HG02759 (cell line): ENCODE results near the gene XPC.
A peak's percentile ranks its signal among the peaks of the same experiment; 100 is the strongest.

Experiments
- ATAC-seq: cut with Tn5 transposase; IDR thresholded peaks from one replicate; pipeline ENCODE4 v1.9.1; 2021; ENCODE audit warnings: mild to moderate bottlenecking, moderate library complexity; ENCODE audit not compliant: unreplicated experiment

XPC gene

DNA sequence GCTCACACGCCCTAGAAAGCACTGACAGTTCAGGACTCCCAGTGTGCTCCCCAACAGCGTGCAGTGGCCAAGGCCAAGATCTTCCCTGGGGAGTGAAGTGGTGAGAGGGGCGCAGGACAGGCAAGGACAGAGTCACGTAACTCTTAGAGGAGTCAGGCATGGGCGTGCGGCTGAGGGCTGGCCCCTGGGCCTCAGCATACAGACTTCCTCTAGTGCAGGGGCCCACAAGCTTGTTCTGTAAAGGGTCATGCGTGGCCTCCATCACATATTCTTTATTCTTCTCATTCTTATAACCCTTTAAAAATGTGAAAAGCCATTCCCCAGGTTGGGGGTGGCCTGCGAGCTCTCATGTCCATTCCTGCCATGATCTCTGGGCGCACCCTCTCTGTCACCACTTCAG is 28.3 kb downstream of the XPC start:
- no peak for ATAC-seq

DNA sequence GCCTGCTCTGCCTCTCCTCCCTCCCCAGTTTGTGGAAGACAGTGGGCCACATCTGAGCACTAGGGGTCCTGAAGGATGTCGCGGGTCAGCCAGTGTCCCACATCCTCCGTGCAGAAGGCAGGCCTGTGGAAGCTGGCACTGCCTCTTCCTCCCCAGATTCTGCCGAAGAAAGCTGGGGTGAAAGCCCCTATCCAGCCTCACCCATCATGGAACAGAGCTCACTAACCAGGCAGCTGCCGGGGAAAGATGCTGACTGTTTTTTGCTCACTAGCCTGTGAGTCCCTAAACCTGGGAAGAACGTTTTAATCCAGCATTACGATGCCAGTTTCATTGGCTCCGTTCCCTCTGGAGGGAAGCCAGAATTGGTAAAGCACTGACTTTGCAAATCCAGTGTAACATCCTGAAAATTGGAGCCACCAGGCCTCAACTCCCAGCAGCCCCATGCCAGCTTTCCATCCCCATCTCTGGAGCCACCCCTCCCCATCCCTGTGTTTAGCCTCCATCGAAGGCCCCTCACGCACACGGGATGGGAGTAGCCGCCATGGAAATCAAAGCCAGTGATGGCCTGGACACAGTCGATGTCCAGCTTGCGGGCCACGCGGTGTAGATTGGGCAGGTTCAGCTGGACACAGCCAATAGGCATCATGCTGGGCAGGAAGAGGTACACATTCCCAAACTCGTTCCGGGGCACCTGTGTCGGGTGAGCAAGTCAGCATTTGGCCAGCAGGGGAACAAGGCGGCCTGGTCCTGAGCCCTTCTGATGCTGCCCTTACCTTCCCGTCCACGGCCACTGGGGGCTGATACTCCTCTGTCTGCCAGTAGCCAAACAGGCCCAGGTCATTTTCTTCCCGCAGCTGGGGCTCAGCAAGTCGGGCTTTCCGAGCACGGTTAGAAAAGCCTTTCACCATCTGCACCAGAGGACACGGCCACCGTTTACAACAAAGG is 30.1 kb downstream of the XPC start:
- ATAC-seq: no peak

DNA sequence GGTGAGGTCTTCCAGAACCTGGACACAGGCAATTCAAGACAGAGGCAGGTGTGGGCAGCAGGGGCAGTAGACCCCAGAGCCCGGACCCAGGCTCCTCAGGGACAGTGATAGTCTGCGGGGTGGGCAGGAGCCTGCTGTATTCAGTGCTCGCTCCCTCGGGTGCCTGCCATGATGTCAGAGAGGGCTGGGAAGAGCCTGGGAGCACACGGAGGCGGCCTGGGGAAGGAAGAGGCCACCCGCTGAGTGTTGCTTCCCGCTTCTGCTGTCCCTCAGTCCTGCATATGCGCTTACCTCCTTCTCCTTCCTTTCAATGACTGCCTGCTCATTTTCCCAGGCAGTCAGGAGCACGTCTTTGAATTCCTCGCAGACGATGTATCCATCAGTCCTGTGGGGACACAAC is 30.8 kb downstream of the XPC start:
- no peak for ATAC-seq

DNA sequence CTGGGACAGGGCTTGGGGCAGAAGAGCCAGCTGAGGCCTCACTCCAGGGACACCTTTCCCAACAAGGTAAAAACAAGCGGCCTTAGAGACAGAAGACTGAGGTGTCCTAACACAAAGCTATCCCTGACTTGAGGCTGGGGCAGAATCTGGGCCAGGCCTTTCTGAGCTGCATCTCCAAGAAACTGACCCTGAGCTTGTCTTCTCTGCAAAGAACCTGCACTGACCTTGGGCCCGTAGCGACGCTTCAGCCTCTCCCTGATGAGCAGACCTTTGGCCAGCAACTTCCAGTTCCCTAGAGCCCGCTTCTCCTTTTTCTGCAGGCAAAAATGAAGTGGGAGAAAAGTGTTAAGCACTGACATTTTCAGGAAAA is 31.4 kb downstream of the XPC start:
- ATAC-seq: no peak

DNA sequence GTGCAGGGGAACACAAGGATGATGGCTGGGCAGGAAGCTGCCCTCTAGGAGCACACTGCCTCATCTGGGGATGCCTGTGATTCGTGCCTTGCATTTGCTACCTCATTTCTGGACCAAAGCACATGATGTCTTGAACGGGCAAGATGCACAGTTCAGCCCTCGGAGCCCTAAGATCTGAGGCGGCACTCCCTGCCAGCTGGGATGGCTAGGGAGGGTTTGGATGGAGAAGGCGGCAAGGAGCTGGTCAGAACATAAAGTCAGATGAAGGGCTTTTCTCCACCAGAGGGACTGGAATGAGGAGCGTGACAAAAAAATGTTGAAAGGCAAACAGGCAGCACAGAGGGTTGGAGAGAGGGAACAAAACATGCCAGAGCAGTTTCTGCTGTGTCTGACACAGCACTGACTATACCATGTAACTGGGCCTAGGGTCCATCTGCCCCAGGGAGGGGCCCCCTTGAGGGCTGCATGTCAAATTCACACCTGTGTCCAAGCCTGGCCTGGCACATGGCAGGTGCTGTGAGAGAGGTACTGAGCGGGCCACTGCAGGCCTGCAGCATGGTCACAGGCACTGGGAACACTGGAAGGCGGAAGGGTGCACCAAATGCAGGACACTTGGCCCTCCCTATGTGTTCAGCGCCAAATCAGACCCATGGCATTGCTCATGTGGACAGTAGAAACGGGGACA is 31.9 kb downstream of the XPC start:
- ATAC-seq: no peak

DNA sequence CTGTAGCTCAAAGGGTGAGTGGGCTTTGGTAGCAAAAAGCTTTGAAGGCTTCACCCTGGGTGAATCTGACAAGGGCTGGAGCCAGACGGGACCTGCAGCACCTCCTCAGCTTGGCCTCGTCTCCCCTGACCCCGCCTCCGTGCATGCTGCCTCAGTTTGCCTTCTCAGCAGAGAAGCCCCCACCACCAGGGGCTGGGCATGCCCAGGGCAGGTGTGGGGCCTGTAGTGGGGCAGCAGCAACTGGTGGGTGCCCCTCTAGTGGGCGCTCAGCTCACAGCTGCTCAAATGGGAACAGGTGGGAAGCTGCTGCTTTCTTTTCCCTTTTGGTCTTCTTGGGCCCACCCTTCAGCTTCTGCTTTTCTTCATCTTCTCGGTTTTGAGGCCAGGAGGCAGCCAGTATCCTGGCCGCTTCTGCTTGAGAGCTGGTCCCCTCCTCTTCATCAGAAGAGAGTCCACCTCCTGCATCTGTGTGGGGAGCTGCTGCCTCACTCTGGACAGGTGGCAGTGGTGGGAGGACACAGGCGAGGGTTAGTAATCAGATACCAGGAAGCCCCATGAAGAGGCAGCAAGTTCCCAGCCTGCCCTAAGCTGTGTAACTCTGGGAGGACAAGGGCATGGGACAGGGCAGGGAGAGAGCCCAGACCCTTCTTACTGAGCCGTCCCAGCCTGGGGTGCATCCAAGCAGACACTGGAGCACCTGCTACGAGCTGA is 32.6 kb downstream of the XPC start:
- no peak for ATAC-seq

DNA sequence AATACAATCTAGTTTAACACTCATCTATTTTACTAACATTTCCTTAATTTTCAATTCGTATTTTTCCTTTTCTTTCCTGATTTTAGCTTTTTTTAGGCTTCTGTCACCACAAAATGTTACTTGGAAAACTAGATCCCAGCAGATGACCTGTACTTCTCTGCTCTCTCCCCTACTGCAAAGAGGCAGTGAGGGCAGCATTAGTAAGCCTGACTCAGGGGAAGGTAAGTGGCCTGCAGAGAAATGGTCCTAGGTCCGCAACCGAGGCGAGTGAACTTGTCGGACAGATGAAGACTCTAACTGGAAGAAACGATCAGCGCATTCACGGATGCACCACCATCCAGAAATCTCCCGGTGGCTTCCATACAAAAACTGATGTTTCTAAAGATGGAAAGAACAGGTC is 33.2 kb downstream of the XPC start:
- no peak for ATAC-seq

DNA sequence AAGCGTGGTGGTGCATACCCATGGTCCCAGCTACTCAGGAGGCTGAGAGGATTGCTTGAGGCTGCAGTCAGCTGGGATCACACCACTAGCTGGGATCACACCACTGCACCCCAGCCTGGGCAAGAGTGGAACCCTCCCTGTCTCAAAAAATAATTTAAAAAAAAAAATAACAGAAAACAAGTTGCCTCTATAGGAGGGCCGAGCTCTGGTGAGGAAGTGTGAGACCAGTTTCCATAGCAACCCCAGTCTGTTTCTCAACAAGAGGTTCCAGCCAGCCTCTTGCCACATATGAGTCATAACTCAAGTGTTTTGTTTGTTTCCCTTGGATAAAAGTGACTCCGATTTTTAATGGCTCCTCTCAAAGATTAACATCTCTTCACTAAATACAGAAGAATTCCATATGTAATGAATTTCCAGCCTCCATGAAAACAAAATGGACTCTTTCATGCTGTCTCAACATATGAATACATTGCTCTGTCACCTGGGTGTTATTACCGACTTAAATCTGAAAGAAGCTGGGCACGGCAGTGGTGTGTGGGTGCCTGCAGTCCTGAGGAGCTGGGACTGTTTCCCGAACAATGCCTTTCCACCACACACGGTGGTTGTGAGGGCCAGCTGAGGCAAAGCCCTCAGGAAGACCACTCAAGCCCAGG is 33.9 kb downstream of the XPC start:
- ATAC-seq: peak; percentile 92

DNA sequence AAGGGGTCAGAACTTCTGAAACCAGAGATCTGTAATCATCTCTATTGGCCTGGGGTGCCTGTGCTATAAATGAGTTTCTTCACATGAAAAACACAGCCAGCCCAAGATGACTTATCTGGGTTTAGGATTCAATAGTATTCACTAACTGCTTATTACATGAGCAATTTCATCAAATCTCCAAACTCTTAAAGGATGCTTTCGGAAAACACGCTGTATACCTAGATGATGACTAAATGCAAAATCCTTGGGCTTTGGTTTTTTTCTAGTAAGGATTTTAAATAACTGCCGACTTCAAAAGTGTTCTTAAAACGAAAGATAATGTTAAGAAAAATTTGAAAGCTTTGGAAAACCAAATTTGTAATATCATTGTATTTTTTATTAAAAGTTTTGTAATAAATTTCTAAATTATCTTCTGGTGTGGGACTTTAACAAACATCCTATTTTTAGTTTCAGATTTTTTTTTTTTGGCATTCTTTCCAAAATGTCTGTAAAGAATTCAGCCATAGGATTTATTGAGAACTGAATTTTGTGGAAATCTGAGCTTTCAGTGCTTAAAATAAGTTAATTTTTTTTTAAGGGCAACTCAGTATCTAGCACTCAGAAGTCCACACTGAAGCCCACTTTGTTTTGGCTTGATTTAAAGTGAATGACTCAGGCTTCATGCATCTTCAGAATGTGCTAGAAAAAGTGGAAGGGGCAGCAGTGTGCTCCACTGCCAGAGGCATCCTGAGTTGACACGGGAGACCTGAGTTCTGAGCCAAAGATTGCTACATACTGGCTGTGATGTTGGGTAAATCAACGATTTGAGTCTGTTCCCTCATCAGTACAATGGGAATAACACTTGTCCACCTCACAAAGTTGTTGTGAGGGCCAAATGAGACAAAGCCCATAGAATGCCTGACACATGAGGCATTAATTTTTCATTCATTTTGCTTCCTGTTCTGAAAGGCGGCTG is 34.9 kb downstream of the XPC start:
- ATAC-seq: no peak

DNA sequence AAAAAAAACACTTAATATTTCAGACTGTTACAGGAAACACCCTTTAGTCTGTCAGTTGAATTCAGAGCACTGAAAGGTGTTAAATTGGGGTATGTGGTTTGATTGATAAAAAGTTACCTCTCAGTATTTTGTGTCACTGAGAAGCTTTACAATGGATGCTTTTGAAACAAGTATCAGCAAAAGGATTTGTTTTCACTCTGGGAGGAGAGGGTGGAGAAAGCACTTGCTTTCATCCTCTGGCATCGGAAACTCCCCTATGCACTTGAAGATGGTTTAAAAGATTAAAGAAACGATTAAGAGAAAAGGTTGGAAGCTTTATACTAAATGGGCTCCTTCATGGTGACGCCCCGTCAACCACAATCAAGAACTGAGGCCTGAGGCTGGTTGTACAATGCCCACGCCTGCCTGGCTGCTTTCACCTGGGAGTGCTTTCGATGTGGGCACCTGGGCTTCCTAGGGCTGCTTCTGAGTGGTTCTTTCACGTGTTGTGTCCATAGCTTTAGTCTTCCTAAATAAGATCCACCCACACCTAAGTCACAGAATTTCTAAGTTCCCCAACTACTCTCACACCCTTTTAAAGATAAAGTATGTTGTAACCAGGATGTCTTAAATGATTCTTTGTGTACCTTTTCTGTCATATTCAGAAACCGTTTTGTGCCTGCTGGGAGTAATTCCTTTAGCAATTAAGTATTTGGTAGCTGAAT is 35.7 kb downstream of the XPC start:
- no peak for ATAC-seq

DNA sequence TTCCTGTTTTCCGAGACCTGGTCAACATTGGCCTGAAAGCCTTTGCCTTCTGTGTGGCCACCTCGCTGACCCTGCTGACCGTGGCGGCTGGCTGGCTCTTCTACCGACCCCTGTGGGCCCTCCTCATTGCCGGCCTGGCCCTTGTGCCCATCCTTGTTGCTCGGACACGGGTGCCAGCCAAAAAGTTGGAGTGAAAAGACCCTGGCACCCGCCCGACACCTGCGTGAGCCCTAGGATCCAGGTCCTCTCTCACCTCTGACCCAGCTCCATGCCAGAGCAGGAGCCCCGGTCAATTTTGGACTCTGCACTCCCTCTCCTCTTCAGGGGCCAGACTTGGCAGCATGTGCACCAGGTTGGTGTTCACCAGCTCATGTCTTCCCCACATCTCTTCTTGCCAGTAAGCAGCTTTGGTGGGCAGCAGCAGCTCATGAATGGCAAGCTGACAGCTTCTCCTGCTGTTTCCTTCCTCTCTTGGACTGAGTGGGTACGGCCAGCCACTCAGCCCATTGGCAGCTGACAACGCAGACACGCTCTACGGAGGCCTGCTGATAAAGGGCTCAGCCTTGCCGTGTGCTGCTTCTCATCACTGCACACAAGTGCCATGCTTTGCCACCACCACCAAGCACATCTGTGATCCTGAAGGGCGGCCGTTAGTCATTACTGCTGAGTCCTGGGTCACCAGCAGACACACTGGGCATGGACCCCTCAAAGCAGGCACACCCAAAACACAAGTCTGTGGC is 36.6 kb downstream of the XPC start:
- ATAC-seq: no peak

DNA sequence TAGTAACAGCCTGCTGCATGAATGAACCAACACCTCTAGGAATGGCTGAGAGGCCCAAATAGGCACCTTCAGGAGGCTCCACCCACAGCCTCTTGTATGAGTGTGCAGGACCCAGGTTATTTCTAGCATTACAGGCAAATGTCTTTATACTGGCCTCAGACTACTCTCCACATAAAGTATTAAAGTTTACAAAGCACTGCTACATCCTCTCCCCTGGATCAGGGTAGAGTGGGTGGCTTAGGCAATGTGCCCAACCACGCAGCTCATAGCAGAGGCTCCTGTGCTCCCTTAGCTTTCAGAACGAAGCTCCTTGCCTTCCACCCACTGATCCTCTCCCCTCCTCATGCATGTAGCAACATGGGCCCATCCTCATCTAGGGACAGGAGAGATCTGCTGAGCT is 37.3 kb downstream of the XPC start:
- ATAC-seq: no peak

DNA sequence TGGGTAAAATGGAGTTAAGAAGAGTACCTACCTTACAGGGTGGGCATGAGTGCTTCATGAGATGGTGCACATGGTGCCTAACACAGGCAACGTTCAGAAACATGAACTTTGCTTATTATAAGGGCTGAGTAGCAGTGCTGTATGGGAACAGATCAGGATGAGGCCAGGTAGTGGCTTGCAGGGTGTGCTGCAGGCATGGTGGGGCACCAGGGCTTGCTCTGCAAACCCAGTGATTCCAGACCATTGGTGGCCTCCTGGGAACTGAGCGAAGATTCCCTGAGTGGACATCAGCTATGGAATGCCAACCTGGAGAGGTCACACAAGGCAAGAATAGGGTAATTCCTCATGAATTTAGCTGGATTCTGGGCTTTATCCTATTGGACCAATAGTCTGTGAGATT is 37.7 kb downstream of the XPC start:
- ATAC-seq: no peak

DNA sequence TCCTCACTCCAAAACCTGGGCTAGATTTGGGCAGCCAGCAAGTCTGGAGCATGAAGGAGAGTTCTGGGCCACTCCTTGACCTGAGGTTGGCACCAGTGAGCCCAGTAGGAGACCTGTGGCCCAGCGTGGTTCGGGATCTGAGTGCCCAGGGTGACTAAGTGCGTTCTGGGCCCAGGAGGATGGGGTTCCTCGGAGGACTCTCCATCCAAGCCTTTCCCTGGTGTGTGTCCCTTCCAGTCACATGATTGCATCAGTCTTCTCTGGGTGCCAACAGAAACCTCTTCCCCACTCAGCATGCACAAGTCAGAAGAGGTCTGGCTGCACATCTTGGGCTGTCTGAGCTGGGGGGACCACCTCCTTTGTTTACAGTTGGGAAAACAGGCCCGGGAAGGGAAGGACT is 38.6 kb downstream of the XPC start:
- no peak for ATAC-seq

DNA sequence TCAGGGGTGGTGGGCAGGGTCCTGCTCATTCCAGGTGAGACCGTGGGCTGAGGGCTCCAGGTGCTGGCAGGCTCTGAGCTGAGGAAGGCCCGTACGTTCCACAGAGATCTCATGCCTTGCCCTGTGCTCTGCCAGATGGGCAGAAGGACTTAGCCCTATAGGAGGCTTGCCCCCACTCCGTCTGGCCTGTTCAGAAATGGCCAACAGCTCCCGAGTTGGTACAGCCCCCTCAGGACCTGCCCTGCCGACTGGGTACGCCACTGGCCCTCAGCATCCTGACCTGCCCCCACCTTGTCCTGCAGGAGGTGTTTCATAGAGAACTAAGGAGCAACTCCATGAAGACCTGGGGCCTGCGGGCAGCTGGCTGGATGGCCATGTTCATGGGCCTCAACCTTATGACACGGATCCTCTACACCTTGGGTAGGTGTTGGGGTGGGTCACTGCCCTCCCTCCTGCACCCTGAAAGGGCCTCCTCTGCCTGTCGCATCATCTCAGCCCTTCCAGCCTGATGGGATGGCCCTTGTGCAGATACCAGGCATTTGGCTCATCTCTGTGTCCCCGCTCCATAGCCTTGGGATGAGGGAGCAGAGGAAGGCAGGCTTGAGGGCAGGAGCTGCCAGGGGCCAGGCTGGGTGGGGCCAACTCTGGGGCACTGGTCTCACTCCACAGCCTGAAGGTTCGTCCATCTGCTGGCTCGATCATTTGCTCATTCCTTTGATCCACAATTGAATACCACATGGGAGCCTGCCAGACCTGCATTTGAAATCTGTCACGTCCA is 39.3 kb downstream of the XPC start:
- no peak for ATAC-seq

DNA sequence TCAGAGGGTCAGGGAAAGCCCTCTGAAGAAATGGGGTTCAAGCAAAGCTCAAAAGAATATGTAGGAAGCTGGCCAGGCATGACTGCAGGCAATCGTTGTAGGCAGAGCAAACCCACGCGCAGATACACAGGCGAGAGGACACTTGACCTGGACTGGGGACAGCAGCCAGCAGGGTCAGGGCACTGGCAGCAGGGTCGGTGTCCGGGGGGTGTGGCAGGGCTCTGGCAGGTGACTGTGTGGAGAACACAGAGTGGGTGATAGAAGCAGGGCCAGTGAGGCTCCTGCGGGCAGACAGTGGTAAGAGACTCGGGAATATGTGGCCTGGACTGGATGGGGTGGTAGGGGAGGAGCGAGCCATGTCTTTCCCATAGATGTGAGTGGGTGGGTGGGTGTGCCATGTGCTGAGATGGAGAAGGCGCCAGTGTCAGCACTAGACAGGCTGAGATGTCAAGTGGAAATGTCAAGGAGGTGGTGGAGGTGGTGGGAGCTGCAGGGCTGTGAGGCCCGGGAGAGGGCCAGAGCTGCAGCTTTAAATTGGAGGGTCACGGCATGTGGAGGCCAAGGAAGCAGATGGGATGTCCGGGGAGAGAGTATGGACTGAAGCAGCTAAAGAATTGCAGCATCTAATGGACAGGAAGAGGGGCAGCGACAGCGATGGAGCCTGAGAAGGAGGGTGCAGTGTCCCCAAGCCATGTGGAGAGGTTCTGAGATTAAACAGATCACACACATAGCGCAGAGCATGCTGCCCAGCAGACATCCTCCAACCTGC is 40.1 kb downstream of the XPC start:
- ATAC-seq: no peak

DNA sequence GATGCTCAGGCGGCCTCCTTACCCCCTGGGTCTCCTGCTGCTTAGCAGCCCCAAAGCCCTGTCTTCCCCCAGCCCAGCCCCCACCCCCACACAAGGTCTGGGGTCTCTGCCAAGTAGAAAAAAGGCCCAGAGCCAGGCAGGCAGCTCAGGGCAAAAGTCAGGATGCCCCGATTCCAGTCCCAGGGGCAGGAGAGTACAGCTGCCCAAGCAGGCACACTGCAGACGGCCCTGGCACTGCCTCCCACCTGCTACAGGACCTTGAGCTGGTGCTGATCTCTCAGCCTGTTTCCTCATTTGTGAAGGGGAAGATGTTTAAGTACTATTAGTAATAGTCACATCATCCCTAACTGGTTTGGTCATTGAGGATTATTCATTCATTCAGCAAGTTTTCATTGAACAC is 41.0 kb downstream of the XPC start:
- no peak for ATAC-seq
